Measurements from ENCODE around the gene ERFL. TPM values are rescaled to one million over a fixed set of nuclear protein-coding genes. Genes with fewer than 3 reads are reported as not detected.

The ERFL gene
- total RNA-seq, 2 experiments from 2014 or later: 1.3 to 2.0 TPM

- intact Hi-C loops (cut with micrococcal nuclease): no loop called here
- Mint-ChIP-seq H3K4me1 (ENCODE audit: low read depth) (peaks cover 30% of the 10 kb centered on the region), H3K4me3 (no peak overlapping the region), H3K27me3 (no peaks in the 10 kb centered on the region), H3K36me3 (peaks cover 58% of the 10 kb centered on the region), H3K27ac (peak overlapping the region; percentile 66), H3K9me3 (no peaks in the 10 kb centered on the region)
- CTCF ChIA-PET: no interaction called here
- DNase-seq: no peak
- POLR2A ChIA-PET: interaction anchor here (0.8 kb wide), 1 partner anchor 10 kb away, joined by 3 read pairs; no protein-coding TSS in a partner anchor
These were observed 30.4 kb downstream of the ERFL start for GRCh38 chr19:41897820-41898219.

- H3K27ac Mint-ChIP-seq: no peak overlapping the region
- intact Hi-C loops (cut with micrococcal nuclease): no loop called here
- no peaks in the 10 kb centered on the region for H3K27me3 Mint-ChIP-seq
- CTCF ChIA-PET: no interaction called here
- peaks cover 31% of the 10 kb centered on the region for H3K4me1 Mint-ChIP-seq (ENCODE audit: low read depth)
- DNase-seq: no peak
- H3K9me3 Mint-ChIP-seq: no peaks in the 10 kb centered on the region
- H3K36me3 Mint-ChIP-seq: peaks cover 54% of the 10 kb centered on the region
- H3K4me3 Mint-ChIP-seq: no peak overlapping the region
- POLR2A ChIA-PET: no interaction called here
These were observed 31.1 kb downstream of the ERFL start for GRCh38 chr19:41897181-41897580.

- Mint-ChIP-seq H3K9me3 (no peaks in the 10 kb centered on the region), H3K4me1 (ENCODE audit: low read depth) (peaks cover 32% of the 10 kb centered on the region), H3K36me3 (peaks cover 51% of the 10 kb centered on the region), H3K27ac (peak overlapping the region; percentile 58), H3K27me3 (no peaks in the 10 kb centered on the region), H3K4me3 (no peak overlapping the region)
- CTCF ChIA-PET: interaction anchor here (0.9 kb wide), 1 partner anchor 28 kb away, joined by 3 read pairs; no protein-coding TSS in a partner anchor
- no peak for DNase-seq
- intact Hi-C loops (cut with micrococcal nuclease): no loop called here
- POLR2A ChIA-PET: no interaction called here
These were observed 31.7 kb downstream of the ERFL start for GRCh38 chr19:41896581-41896942.

GRCh38 chr19:41895745-41896580 lies 32.3 kb downstream of the ERFL start:
- ChIA-PET POLR2A (interaction anchor here (1.1 kb wide), 1 partner anchor 10 kb away, joined by 4 read pairs; no protein-coding TSS in a partner anchor), CTCF (interaction anchor here (0.9 to 1.0 kb wide), 3 partner anchors 10 to 29 kb away, joined by 3 read pairs; no protein-coding TSS in a partner anchor)
- intact Hi-C loops (cut with micrococcal nuclease): no loop called here
- Mint-ChIP-seq H3K36me3 (peaks cover 54% of the 10 kb centered on the region), H3K27ac (peak overlapping the region; percentile 58), H3K4me1 (ENCODE audit: low read depth) (peaks cover 35% of the 10 kb centered on the region), H3K4me3 (no peak overlapping the region), H3K27me3 (no peaks in the 10 kb centered on the region), H3K9me3 (no peaks in the 10 kb centered on the region)
- DNase-seq: no peak

- peaks cover 46% of the 10 kb centered on the region for H3K4me1 Mint-ChIP-seq (ENCODE audit: low read depth)
- no peak for DNase-seq
- H3K4me3 Mint-ChIP-seq: no peak overlapping the region
- peak overlapping the region; percentile 54 for H3K27ac Mint-ChIP-seq
- ChIA-PET CTCF (no interaction called here), POLR2A (no interaction called here)
- intact Hi-C loops (cut with micrococcal nuclease): no loop called here
- no peaks in the 10 kb centered on the region for H3K27me3 Mint-ChIP-seq
- no peaks in the 10 kb centered on the region for H3K9me3 Mint-ChIP-seq
- peaks cover 53% of the 10 kb centered on the region for H3K36me3 Mint-ChIP-seq
These were observed 33.9 kb downstream of the ERFL start for GRCh38 chr19:41894350-41894749.

GRCh38 chr19:41893899-41894298 lies 34.4 kb downstream of the ERFL start:
- no peaks in the 10 kb centered on the region for H3K9me3 Mint-ChIP-seq
- CTCF ChIA-PET: no interaction called here
- intact Hi-C loops (cut with micrococcal nuclease): no loop called here
- peaks cover 48% of the 10 kb centered on the region for H3K4me1 Mint-ChIP-seq (ENCODE audit: low read depth)
- H3K27ac Mint-ChIP-seq: peak overlapping the region; percentile 54
- no peak overlapping the region for H3K4me3 Mint-ChIP-seq
- peaks cover 53% of the 10 kb centered on the region for H3K36me3 Mint-ChIP-seq
- no peaks in the 10 kb centered on the region for H3K27me3 Mint-ChIP-seq
- peak; percentile 44 for DNase-seq
- POLR2A ChIA-PET: no interaction called here

GRCh38 chr19:41892173-41892902 lies 35.9 kb downstream of the ERFL start:
- H3K9me3 Mint-ChIP-seq: no peaks in the 10 kb centered on the region
- POLR2A ChIA-PET: no interaction called here
- peaks cover 50% of the 10 kb centered on the region for H3K36me3 Mint-ChIP-seq
- H3K27me3 Mint-ChIP-seq: no peaks in the 10 kb centered on the region
- H3K4me3 Mint-ChIP-seq: no peak overlapping the region
- CTCF ChIA-PET: interaction anchor here (2.0 kb wide), 1 partner anchor 19 kb away, joined by 5 read pairs; no protein-coding TSS in a partner anchor
- intact Hi-C loops (cut with micrococcal nuclease): no loop called here
- H3K27ac Mint-ChIP-seq: no peak overlapping the region
- DNase-seq: no peak
- peaks cover 60% of the 10 kb centered on the region for H3K4me1 Mint-ChIP-seq (ENCODE audit: low read depth)

- POLR2A ChIA-PET: interaction anchor here (1.1 kb wide), 2 partner anchors 19 to 56 kb away, joined by 3 read pairs; no protein-coding TSS in a partner anchor
- Mint-ChIP-seq H3K4me3 (no peak overlapping the region), H3K27me3 (no peaks in the 10 kb centered on the region), H3K36me3 (peaks cover 47% of the 10 kb centered on the region), H3K9me3 (no peaks in the 10 kb centered on the region), H3K4me1 (ENCODE audit: low read depth) (peaks cover 69% of the 10 kb centered on the region), H3K27ac (no peak overlapping the region)
- DNase-seq: no peak
- CTCF ChIA-PET: interaction anchor here (0.9 to 1.0 kb wide), 2 partner anchors 31 to 43 kb away, joined by 3 to 6 read pairs; partner anchors contain the start of gene RPS19
- intact Hi-C loops (cut with micrococcal nuclease): no loop called here
These were observed 37.3 kb downstream of the ERFL start for GRCh38 chr19:41890936-41891335.

- POLR2A ChIA-PET: interaction anchor here (0.7 to 1.1 kb wide), 2 partner anchors 22 to 57 kb away, joined by 3 read pairs; no protein-coding TSS in a partner anchor
- H3K9me3 Mint-ChIP-seq: no peaks in the 10 kb centered on the region
- DNase-seq: no peak
- peaks cover 71% of the 10 kb centered on the region for H3K4me1 Mint-ChIP-seq (ENCODE audit: low read depth)
- intact Hi-C loops (cut with micrococcal nuclease): loop anchor here (5.0 kb wide), 1 partner anchor 377 kb away; the partner anchor contains the start of gene CIC
- CTCF ChIA-PET: interaction anchor here (1.0 kb wide), 1 partner anchor 61 kb away, joined by 3 read pairs; no protein-coding TSS in a partner anchor
- H3K27ac Mint-ChIP-seq: peak overlapping the region; percentile 28
- H3K4me3 Mint-ChIP-seq: no peak overlapping the region
- no peaks in the 10 kb centered on the region for H3K27me3 Mint-ChIP-seq
- peaks cover 42% of the 10 kb centered on the region for H3K36me3 Mint-ChIP-seq
These were observed 38.4 kb downstream of the ERFL start for GRCh38 chr19:41889896-41890295.

- ChIA-PET POLR2A (interaction anchor here (1.0 kb wide), 1 partner anchor 28 kb away, joined by 5 read pairs; the partner anchor contains the start of gene RPS19), CTCF (no interaction called here)
- H3K4me3 Mint-ChIP-seq: no peak overlapping the region
- DNase-seq: no peak
- H3K27ac Mint-ChIP-seq: peak overlapping the region; percentile 93
- intact Hi-C loops (cut with micrococcal nuclease): loop anchor here (5.0 kb wide), 1 partner anchor 378 kb away; the partner anchor contains the start of gene CIC
- H3K4me1 Mint-ChIP-seq (ENCODE audit: low read depth): peaks cover 66% of the 10 kb centered on the region
- peaks cover 45% of the 10 kb centered on the region for H3K36me3 Mint-ChIP-seq
- no peaks in the 10 kb centered on the region for H3K9me3 Mint-ChIP-seq
- H3K27me3 Mint-ChIP-seq: no peaks in the 10 kb centered on the region
These were observed 39.3 kb downstream of the ERFL start for GRCh38 chr19:41888926-41889325.

- Mint-ChIP-seq H3K27me3 (no peaks in the 10 kb centered on the region), H3K9me3 (no peaks in the 10 kb centered on the region), H3K4me3 (peak overlapping the region; percentile 95), H3K36me3 (peaks cover 46% of the 10 kb centered on the region), H3K4me1 (ENCODE audit: low read depth) (peaks cover 62% of the 10 kb centered on the region), H3K27ac (peak overlapping the region; percentile 93)
- CTCF ChIA-PET: interaction anchor here (0.6 to 7.5 kb wide), 4 partner anchors 14 to 147 kb away, joined by 3 to 119 read pairs (median 16); partner anchors contain the start of gene CD79A
- peak; percentile 94 for DNase-seq
- intact Hi-C loops (cut with micrococcal nuclease): loop anchor here (1.0 to 5.0 kb wide), 5 partner anchors 13 to 379 kb away; partner anchors contain the start of gene CIC
- POLR2A ChIA-PET: interaction anchor here (0.6 to 8.2 kb wide), 8 partner anchors 11 to 57 kb away, joined by 3 to 84 read pairs (median 11); partner anchors contain the start of gene RPS19
These were observed 40.4 kb downstream of the ERFL start for GRCh38 chr19:41887711-41888382.

Measured in activated CD4-positive, alpha-beta memory T cell treated with anti-CD3 and anti-CD28 coated beads for 36 hours (primary cell).